Activated T-helper 1 cell treated with Interleukin-2 at 50 U/mL for 16 hours (primary cell): ENCODE data around the gene MTHFD1.
A peak's percentile ranks its signal among the peaks of the same experiment; 100 is the strongest.
"Not testable (repeated sequence)": the region's sequence is repeated elsewhere in the genome, so short reads cannot be mapped to it uniquely, and the experiment has no call there.

Experiments used
- DNase-seq: peaks from one replicate; pipeline ENCODE4 v3.0.0-alpha.2; 2020; ENCODE audit warnings: low read depth

The MTHFD1 gene

DNA sequence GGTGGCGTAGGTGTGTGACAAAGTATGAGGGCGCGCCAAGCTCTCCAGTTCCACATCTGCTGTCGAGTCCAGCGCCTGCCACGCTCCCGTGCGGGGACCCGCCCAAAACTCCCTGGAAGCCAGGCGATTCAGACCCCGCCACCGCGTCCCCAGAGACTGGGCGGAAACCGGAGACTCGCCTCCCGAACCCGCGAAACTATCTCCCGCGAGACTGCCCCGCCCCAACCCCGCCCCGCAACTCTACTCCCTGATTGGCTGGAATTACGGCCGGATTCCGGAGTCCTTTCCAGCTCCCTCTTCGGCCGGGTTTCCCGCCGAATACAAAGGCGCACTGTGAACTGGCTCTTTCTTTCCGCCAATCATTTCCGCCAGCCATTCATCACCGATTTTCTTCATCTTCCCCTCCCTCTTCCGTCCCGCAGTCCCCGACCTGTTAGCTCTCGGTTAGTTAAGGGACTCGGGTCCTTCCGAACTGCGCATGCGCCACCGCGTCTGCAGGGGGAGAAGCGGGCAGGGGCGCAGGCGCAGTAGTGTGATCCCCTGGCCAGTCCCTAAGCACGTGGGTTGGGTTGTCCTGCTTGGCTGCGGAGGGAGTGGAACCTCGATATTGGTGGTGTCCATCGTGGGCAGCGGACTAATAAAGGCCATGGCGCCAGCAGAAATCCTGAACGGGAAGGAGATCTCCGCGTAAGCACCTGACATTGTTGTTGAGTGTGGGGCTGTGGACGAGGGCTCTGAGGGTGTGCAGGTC is at the start of gene MTHFD1:
TSS of gene MTHFD1 (plus strand) at position 572 of the 751 bp plus-strand sequence. CDS start at position 647, 75 bp downstream.
- peak; percentile 93 for DNase-seq

DNA sequence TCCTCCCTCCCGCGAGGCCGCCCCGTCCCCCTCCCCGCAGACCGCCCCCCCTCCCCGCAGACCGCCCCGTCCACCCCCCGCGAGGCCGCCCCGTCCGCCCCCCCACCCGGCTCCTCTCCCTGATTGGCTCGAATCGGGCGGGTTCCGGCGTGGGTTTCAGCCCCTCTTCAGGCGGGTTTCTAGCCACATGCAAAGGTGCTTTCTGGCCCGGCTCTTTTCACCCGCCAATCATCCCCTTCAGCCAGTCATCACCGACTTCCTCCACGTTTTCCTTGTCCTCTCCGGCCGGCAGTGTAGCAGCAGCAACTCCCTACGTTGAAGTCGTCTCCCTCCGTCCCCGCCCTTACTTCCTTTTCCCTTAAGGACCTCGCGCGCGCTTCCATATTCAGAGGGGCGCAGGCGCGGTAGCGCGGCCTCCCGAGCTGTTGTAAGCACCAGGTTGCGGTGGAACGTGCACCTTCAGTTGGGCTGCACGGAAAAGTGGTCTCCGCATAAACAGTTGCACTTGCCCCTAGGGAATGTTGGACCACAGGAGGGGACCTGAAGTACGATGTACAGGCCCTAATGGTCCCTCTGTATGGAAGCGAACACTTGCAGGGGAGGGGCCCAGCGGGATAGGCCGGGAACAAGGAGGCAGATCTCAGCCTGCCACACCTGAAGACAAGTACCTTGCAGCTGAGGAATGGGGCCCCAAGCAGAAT is 49.4 kb upstream of the MTHFD1 start:
- peak; percentile 71 for DNase-seq

DNA sequence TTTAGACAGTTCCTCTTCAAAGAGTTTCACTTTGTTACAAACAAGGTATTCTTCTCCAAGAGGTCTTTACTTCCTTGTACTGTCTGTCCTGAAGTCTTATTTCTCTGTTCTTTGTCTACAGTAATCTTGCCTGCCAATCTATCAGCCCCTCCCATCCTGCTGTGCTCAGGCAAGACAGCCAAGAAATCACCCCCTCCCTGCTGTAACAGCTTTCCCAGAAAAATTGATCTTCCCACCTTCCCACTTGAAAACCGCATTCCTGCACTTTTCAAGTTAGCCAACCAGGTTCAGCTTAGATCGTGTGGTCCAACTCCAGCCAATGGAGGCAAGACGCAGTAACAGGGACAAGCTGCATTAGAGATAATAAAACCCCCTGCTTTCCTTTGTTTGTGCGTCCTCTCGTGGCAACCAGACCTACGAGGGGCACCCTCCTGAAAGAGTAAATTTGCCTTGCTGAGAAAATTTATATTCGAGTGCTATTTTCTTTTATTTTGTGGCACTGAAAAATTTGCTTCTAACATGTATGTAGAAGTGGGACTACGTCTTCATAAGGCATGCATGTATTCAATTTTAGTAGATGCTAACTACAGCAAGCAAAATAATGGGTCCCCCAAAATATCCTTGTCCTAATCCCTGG is 47.5 kb upstream of the MTHFD1 start:
- no peak for DNase-seq

DNA sequence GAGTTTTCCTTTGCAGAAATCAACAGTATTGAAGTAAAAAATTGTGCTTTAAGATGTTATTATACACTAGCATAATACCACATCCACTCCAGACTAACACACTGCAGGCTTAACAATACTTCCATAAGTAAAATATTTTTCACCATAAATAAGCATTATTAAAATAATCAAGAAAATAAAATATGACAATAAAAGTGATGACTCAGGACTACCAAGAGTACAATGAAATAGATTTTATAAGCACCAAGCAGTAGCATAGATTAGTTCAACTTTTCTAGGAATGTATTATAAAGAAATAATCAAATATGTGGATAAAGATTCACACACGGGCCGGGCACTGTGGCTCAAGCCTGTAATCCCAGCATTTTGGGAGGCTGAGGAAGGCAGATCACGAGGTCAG is 40.4 kb upstream of the MTHFD1 start:
- DNase-seq, result no peak

DNA sequence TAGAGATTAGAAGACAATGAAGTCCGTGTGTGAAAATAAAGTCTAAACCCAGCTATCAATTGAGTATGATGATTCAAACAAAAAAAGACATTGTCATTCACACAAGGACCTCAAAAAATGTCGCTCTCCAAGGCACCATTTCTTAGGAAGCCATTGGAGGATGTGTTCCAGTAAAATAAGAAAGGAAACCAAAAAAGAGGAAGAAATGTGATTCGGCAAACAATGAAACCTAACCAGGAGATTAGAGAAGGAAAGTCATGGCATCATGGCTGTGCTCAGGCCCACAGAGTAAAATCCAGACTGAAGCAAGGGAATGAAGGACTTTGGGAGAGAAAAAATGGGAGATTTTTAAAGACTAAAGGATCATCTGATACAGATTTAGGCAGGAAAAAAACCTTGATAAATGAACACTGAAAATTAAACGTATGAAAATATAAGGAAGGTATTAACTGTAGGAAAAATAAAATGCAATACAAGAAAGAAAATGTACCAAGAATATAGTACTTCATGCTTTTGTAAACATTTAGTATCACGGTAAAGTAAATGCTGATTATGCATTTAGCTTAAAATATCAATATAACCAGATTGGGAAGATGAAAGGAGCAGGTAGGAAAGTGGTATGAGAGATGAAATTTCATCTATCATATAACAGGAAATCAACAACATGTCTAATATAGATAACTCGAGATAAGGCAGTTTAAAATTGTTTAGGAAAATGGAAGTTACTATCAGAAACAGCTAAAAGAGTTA is 38.2 kb upstream of the MTHFD1 start:
- DNase-seq, result no peak

DNA sequence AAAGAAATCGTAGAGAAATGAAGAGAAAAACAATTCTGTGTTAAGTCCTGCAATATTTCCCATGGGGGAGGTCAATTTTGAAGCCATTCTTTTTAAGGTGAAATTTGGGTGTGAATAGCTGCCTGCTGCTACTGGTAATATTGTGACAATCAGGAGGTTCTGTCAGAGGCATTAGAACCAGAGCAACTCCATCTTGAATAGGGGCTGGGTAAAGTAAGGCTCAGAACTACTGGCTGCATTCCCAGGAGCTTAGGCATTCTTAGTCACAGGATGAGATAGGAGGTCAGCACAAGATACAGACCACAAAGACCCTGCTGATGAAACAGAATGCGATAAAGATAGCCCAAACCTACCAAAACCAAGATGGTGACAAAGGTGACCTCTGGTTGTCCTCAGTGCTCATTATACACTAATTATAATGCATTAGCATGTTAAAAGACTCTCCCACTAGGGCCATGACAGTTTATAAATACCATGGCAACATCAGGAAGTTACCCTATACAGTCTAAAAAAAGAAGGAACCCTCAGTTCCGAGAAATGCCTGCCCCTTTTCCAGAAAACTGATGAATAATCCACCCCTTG is 24.8 kb upstream of the MTHFD1 start:
- no peak for DNase-seq

DNA sequence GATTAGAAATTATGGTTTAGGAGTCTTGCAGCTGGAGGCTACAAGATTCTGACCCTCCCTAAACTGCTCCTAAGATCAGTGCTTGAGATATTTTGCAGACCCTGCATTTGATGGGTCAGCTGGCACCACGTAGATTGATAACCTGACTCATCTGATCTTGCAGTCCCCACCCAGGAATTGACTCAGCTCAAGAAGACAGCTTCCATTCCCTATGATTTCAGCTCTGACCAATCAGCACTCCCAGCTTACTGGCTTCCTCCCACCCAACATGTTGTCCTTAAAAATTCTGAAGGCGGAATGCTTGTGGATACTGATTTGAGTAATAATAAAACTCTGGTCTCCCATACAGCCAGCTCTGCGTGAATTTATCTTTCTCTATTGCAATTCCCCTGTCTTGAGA is 23.2 kb upstream of the MTHFD1 start:
- DNase-seq, result no peak

DNA sequence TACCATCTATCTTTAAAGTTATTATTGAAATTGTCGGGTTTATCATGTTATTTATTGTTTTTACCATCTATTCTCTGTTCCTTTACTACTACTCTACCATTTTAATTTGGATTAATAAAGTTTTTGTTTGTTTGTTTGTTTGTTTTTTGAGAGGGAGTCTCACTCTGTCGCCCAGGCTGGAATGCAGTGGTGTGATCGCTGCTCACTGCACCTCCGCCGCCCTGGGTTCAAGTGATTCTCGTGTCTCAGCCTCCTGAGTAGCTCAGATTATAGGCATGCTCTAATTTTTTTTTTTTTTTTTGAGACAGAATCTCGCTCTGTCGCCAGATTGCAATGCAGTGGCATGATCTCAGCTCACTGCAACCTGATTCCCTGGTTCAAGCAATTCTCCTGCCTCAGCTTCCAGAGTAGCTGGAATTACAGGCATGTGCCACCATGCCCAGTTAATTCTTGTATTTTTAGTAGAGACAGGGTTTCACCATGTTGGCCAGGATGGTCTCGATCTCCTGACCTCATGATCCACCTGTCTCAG is 22.7 kb upstream of the MTHFD1 start:
- DNase-seq, result not testable (repeated sequence)

DNA sequence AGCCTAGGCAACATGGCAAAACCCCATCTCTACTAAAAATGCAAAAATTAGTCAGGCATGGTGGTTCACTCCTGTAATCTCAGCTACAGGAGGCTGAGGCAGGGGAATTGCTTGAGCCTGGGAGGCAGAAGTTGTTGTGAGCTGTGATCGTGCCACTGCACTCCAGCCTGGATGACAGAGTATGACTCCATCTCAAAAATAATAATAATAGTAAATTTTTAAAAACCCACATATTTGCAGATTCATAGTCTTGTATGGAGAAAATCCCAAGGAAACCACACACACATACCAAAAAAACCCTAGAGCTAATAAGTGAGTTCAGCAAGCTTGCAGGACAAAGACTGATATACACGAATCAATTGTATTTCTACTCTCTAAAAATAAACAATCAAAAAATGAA is 19.0 kb upstream of the MTHFD1 start:
- no peak for DNase-seq

DNA sequence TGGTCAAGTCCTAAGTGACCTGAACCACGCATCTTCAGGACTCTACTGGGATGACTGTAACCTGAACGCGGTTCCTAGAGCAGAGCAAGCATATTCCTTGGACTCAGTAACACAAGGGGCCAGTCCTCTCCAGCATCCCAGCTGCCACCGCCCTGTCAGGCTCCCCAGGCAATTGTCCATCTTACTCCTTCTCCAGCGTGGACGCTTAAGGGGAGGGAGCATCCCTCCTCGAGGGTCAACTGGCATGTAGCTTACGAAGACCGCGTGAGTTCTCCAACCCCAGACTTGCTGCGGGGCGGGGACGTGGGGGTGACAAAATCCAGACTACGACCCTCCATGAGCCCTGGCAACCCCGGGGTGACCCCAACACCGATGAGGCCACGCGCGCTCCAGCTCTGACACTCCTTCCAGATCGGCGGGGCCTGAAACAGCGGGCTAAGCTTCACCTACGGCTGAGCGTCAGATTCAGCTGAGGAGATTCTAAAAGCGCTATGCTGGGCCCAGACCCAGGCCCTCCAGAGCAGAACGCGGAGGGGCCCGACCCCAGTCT is 846 bp upstream of the MTHFD1 start:
- DNase-seq, result no peak

DNA sequence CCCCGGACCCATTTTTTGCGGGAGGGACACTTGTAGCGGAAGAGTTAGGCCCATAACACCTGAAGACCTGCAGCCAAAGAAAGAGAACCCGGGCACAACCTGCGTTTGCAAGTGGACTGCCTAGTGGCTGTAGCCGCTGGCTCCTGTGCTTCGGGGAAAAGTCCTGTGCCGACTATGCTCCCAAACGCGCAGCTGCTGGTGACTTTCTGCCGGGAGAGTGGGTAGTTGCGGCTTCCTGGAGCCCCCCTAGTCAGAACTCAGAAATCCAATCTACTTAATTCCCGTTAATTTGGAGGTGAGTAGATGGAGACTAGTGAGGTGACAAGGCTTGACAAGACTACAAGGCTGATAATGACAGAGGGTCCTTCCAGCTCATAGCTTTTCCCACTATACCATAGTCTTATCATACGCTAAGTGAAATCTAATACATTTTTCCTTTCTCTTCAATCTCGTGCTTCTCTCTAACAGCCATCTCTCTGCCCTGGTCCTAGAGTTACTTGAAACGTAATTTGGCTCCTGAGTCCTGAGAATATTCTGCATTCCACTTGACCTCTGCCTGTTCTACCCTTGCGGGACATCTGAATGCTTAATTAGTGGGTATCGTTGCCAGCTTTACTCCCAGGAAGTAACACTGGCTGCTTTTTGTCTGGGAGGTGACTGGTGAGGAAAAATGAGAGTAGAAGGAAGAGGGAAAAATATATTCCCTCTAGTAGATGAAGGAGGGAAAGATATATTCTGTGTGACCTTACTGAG is 556 bp downstream of the MTHFD1 start:
- peak; percentile 13 for DNase-seq

DNA sequence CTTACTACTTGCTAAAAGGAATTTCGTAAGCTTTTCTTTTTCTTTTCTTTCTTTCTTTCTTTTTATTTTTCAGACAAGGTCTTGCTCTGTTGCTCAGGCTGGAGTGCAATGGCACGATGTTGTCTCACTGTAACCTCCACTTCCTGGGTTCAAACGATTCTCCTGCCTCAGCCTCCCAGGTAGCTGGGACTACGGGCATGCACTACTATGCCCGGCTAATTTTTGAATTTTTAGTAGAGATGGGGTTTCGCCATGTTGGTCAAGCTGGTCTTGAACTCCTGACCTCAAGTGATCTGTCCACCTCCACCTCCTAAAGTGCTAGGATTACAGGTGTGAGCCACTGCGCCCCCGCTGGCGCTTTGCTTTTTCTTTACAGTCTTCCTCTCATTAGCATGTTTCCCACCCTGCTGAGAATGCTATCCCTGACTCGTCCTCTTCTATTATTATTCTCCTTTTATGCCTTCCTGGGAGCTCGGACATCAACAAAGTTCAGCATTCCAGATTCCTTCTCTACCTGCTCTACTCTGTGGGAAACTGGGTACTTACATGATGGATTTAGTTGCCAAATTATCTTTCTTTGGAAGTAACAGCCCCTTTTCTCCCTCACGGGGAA is 3.1 kb downstream of the MTHFD1 start:
- DNase-seq, result no peak

DNA sequence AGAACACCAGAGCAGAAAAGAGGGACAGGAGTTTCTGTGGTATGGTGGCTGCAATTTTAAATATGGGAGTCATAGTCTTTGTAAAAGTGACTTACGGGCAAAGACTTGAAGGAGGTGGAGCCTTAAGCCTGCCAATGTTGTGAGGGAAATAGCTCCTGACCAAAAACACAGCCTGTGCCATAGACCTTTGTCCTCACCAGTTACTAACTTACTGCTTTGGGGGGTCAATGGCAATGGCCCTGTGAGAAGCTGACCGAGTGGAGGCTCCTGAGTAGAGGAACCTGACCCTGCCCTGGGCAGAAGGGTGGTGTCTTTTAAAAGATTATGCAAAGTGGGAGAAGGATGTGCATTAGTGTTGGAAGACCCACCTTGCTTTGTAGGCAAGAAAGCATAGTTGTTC is 3.8 kb downstream of the MTHFD1 start:
- no peak for DNase-seq

DNA sequence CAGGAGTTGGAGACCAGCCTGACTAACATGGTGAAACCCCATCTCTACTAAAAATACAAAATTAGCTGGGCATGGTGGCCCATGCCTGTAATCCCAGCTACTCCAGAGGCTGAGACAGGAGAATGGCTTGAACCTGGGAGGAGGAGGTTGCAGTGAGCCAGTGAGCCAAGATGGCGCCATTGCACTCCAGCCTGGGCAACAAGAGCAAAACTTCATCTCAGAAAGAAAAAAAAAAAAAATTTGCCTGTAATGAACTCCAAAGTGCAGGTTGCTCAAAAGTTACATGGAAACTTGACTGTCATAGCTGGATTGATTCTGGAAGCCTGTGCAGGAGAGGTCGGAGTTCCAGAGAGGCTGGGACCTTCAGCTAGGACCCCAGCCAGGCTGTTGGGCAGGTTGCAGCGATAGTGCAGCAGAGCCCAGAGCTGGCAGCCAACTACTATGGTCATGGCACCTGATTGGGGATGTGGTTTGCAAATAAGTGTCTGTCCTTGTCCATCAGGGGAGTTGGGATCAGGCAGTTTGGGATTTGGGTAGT is 5.1 kb downstream of the MTHFD1 start:
- DNase-seq, result not testable (repeated sequence)

DNA sequence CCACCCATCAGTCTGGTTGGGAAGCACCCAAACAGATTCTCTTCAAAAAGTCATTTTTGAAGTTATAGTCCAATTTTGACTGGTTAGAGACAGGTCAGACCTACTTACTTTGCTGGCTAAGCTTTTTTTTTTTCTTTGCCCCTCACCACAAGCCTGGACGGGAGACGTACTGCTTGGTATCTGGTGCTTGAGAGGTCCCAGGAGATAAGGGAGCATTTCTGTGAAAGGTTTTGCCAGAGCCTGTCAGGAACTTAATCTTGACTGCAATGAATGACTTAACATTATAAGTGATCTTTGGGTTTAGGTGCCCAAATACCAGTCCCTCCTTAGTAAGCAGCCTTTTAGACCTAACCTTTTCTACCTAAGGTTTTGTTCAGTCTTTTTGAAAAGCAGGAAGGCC is 6.3 kb downstream of the MTHFD1 start:
- no peak for DNase-seq

DNA sequence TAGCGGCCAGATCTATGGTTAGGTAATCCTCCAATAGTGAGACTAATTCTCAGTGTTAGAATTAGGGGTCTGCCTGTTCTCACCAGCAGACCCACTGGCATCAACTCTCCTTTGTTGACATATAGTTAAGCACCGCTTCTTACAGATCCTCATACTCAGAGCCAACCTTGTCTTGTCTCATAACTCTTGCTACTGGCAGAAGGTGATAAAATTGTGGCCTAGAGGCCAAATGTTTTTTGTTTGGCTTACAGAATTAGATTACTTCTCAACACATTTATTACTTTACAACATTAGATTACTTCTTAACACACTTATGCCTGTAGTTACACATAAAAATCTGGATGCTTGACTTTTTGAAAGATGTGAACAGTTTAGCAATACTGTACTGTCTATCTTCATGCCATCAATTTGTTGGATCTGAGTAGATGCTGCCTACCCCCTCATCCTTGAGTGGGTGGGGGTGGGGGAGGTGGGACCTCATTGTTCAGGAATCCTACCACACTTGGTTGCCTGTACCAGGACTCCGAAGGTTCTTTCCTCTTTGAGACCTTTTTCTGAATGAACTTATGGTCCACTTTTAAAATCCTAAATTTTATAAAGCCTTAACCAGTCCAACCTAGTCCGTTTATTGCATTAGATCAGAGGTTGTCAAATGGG is 7.0 kb downstream of the MTHFD1 start:
- no peak for DNase-seq

DNA sequence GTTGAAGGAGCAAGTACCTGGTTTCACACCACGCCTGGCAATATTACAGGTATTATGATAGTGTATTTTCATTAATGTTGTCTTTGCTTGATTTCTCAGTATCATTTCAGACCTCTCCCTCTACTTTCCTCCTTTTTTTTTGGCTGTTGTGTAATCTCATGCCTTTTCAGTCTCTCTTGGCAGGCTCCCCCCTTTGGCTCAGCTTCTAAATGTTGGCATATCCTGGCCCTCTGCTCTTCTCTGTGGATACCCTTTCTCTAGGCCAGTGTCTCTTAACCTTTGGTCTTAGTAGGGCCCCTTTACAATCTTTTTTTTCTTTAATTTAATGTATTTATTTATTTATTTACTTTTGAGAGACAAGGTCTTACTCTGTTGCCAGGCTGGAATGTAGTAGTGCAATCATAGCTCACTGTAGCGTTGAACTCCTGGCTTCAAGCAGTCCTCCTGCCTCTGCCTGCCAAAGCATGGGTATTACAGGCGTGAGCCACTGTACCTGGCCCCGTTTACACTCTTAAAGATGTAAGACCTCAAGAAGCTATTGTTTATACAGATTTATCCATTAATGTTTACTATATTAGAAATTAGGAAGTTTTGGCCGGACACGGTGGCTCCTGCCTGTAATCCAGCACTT is 12.8 kb downstream of the MTHFD1 start:
- no peak for DNase-seq

DNA sequence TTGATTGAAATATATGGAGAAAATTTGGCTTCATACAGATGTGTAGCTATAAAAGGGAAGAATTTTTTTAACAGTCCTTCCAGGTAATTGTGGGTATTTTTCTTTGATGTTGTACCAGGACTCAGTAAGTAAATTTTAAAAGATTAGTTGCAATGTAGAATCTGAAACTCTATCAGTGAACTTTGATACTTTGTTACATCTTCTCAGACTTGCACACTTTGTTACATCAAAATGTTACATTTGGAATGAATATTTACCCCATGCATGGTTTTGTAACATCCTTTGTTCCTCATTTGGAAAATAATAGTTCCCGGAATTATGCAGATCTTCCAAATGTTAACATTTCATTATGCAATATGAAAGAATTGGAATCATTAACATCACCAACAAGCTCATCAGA is 13.8 kb downstream of the MTHFD1 start:
- no peak for DNase-seq

DNA sequence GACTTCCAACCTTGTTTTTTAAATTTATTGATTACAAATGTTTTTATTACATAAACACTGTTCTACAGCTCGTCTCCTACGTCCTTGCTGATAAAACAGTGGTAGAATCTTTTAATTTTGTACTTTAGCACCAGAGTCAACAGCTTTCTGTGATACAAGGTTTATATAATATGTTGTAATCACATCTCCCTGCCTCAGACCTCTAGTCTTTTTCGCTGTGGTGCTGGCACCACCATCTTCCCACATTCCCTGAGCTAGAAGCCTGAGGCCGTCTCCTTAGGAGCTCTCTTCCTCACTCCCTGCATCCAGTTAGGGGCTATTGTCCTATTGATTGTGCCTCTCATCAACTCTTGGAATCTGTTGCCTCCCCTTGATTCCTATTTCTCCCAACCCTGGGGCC is 17.1 kb downstream of the MTHFD1 start:
- no peak for DNase-seq
